H1 (cell line): ENCODE data around the gene PEPD. TPM values are rescaled to one million over a fixed set of nuclear protein-coding genes. Genes with fewer than 3 reads are reported as not detected.

ENCODE experiments used
- BCL11A ChIP-seq, 2 experiments: IDR thresholded peaks; one replicate each; pipeline ENCODE4 v1.6.1; 2011; ENCODE audit warnings: low read depth in 2 of 2, low read length in 2 of 2, mild to moderate bottlenecking in 2 of 2
- EP300 ChIP-seq, 2 experiments: IDR thresholded peaks; 1 replicate in 1 of 2; 2 replicates in 1 of 2; pipeline ENCODE4 v1.6.1; 2011 to 2012; ENCODE audit warnings: low read depth in 2 of 2, low read length in 2 of 2, mild to moderate bottlenecking in 2 of 2, borderline replicate concordance in 1 of 2, inconsistent platforms in 1 of 2, moderate library complexity in 1 of 2
- JUND ChIP-seq: IDR thresholded peaks from 2 replicates; pipeline ENCODE4 v1.6.1; 2011; ENCODE audit warnings: mild to moderate bottlenecking, improper control_type of control experiment, low read length
- SIX5 ChIP-seq: IDR thresholded peaks from 2 replicates; pipeline ENCODE4 v1.6.1; 2011; ENCODE audit warnings: mild to moderate bottlenecking, low read depth, low read length
- SP1 ChIP-seq: IDR thresholded peaks from 2 replicates; pipeline ENCODE4 v1.6.1; 2011; ENCODE audit warnings: low read depth, low read length
- TBP ChIP-seq: IDR thresholded peaks from 2 replicates; pipeline ENCODE4 v1.6.1; 2011; ENCODE audit warnings: low read depth, low read length, improper control_type of control experiment
- ZNF274 ChIP-seq: IDR thresholded peaks from 2 replicates; pipeline ENCODE4 v1.7.0; 2012; ENCODE audit warnings: low read length, borderline replicate concordance; ENCODE audit errors: extremely low read depth
- polyA plus RNA-seq, 7 experiments: library from polyadenylated mRNA; depleted of rRNA in 3 of 7; stranded (reverse) in 5 of 7; unstranded in 2 of 7; fragments of >200 nt in 5 of 7; fragments of 200-250 nt in 2 of 7; gene quantifications; 1 replicate in 5 of 7; 2 replicates in 1 of 7; 4 replicates in 1 of 7; pipeline versions ENCODE4 v1.2.1 to v1.2.3, GENCODE V29; 2011 to 2013; ENCODE audit warnings: missing spikeins in 2 of 7, mixed read lengths in 2 of 7
- total RNA-seq: library from RNA; stranded (reverse); fragmentation: NEBNext Ultra II Directional; extraction: Animal tissue kit (Norgen Biotek cat#: 25700); gene quantifications from 2 replicates; pipeline ENCODE4 v1.2.1, GENCODE V29; 2021
- TF ChIP-seq, protein P1 (sequence below): fragments of 300-600 bp; sonication (generic); IDR thresholded peaks from 2 replicates; pipeline ENCODE4 v1.7.1; 2012; ENCODE audit warnings: low read length, moderate library complexity, mild to moderate bottlenecking, inconsistent platforms; ENCODE audit not compliant: insufficient replicate concordance
- TF ChIP-seq, protein P2 (sequence below): IDR thresholded peaks from 2 replicates; pipeline ENCODE4 v1.6.1; 2012; ENCODE audit warnings: low read length, inconsistent platforms

Gene PEPD
- total and polyA plus RNA-seq, 2 of the 8 experiments (the other 6 are each of a cell fraction or from before 2014, with no cell fraction given): 84.1 to 178 TPM

DNA sequence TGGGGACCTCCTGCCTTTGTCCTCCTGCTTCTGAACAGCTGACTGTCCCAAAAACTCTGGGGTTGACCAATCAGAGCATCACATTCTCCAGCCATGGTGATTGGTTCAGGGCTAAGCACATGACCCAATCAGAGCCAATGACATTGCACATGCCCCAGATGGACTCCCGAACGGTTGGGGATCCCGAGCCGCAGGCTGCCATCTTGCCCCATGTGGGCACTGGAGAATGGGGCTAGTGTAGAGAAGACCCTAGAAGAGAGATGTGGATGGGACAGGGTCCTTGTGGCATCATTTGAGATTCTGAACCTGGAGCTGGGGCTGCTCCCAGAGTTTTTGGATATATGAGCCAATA lies 31.3 kb upstream of the PEPD start (continued):
- TF ChIP-seq, protein P1, sequence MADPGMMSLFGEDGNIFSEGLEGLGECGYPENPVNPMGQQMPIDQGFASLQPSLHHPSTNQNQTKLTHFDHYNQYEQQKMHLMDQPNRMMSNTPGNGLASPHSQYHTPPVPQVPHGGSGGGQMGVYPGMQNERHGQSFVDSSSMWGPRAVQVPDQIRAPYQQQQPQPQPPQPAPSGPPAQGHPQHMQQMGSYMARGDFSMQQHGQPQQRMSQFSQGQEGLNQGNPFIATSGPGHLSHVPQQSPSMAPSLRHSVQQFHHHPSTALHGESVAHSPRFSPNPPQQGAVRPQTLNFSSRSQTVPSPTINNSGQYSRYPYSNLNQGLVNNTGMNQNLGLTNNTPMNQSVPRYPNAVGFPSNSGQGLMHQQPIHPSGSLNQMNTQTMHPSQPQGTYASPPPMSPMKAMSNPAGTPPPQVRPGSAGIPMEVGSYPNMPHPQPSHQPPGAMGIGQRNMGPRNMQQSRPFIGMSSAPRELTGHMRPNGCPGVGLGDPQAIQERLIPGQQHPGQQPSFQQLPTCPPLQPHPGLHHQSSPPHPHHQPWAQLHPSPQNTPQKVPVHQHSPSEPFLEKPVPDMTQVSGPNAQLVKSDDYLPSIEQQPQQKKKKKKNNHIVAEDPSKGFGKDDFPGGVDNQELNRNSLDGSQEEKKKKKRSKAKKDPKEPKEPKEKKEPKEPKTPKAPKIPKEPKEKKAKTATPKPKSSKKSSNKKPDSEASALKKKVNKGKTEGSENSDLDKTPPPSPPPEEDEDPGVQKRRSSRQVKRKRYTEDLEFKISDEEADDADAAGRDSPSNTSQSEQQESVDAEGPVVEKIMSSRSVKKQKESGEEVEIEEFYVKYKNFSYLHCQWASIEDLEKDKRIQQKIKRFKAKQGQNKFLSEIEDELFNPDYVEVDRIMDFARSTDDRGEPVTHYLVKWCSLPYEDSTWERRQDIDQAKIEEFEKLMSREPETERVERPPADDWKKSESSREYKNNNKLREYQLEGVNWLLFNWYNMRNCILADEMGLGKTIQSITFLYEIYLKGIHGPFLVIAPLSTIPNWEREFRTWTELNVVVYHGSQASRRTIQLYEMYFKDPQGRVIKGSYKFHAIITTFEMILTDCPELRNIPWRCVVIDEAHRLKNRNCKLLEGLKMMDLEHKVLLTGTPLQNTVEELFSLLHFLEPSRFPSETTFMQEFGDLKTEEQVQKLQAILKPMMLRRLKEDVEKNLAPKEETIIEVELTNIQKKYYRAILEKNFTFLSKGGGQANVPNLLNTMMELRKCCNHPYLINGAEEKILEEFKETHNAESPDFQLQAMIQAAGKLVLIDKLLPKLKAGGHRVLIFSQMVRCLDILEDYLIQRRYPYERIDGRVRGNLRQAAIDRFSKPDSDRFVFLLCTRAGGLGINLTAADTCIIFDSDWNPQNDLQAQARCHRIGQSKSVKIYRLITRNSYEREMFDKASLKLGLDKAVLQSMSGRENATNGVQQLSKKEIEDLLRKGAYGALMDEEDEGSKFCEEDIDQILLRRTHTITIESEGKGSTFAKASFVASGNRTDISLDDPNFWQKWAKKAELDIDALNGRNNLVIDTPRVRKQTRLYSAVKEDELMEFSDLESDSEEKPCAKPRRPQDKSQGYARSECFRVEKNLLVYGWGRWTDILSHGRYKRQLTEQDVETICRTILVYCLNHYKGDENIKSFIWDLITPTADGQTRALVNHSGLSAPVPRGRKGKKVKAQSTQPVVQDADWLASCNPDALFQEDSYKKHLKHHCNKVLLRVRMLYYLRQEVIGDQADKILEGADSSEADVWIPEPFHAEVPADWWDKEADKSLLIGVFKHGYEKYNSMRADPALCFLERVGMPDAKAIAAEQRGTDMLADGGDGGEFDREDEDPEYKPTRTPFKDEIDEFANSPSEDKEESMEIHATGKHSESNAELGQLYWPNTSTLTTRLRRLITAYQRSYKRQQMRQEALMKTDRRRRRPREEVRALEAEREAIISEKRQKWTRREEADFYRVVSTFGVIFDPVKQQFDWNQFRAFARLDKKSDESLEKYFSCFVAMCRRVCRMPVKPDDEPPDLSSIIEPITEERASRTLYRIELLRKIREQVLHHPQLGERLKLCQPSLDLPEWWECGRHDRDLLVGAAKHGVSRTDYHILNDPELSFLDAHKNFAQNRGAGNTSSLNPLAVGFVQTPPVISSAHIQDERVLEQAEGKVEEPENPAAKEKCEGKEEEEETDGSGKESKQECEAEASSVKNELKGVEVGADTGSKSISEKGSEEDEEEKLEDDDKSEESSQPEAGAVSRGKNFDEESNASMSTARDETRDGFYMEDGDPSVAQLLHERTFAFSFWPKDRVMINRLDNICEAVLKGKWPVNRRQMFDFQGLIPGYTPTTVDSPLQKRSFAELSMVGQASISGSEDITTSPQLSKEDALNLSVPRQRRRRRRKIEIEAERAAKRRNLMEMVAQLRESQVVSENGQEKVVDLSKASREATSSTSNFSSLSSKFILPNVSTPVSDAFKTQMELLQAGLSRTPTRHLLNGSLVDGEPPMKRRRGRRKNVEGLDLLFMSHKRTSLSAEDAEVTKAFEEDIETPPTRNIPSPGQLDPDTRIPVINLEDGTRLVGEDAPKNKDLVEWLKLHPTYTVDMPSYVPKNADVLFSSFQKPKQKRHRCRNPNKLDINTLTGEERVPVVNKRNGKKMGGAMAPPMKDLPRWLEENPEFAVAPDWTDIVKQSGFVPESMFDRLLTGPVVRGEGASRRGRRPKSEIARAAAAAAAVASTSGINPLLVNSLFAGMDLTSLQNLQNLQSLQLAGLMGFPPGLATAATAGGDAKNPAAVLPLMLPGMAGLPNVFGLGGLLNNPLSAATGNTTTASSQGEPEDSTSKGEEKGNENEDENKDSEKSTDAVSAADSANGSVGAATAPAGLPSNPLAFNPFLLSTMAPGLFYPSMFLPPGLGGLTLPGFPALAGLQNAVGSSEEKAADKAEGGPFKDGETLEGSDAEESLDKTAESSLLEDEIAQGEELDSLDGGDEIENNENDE: no peak
- TF ChIP-seq EP300 (IDR thresholded peaks at IDR 0.05; ENCODE audit: borderline replicate concordance in 1 of 2, low read depth in 2 of 2, low read length in 2 of 2): no peak
- TF ChIP-seq SP1: no peak
- TF ChIP-seq SIX5: no peak
- no peak for TF ChIP-seq TBP
- TF ChIP-seq ZNF274: no peak
- TF ChIP-seq, protein P2, sequence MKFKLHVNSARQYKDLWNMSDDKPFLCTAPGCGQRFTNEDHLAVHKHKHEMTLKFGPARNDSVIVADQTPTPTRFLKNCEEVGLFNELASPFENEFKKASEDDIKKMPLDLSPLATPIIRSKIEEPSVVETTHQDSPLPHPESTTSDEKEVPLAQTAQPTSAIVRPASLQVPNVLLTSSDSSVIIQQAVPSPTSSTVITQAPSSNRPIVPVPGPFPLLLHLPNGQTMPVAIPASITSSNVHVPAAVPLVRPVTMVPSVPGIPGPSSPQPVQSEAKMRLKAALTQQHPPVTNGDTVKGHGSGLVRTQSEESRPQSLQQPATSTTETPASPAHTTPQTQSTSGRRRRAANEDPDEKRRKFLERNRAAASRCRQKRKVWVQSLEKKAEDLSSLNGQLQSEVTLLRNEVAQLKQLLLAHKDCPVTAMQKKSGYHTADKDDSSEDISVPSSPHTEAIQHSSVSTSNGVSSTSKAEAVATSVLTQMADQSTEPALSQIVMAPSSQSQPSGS: no peak
- TF ChIP-seq BCL11A (IDR thresholded peaks at IDR 0.05; ENCODE audit: low read depth in 2 of 2, low read length in 2 of 2): no peak
- TF ChIP-seq JUND: no peak
